CD14-positive monocyte (primary cell): Measurements from ENCODE around the gene WDR74. TPM values are rescaled to one million over a fixed set of nuclear protein-coding genes. Genes with fewer than 3 reads are reported as not detected.

Experiments
- DNase-seq, 3 donors: peaks; one replicate each; pipeline ENCODE4 v3.0.0-alpha.2; 2011 to 2022
- H2AFZ ChIP-seq: 2 replicates; pipeline ENCODE4 v1.6.0; 2012; ENCODE audit warnings: mild to moderate bottlenecking, low read depth, low read length, inconsistent platforms; ENCODE audit not compliant: insufficient read depth, poor library complexity, severe bottlenecking
- H3K27ac ChIP-seq, 2 donors: 1 replicate in 1 of 2; 2 replicates in 1 of 2; pipeline ENCODE4 v1.5.1; 2012 to 2013; ENCODE audit warnings: low read length in 2 of 2, control low read depth in 1 of 2, inconsistent platforms in 1 of 2, low read depth in 1 of 2, mild to moderate bottlenecking in 1 of 2
- H3K27me3 ChIP-seq, 2 donors: one replicate each; pipeline versions ENCODE4 v1.6.0 to v1.6.1; 2011 to 2013; ENCODE audit warnings: low read length in 2 of 2; ENCODE audit not compliant: control insufficient read depth in 2 of 2, insufficient read depth in 2 of 2
- H3K36me3 ChIP-seq, 2 donors: replicated peaks in 1 of 2; 1 replicate in 1 of 2; 2 replicates in 1 of 2; pipeline versions ENCODE4 v1.5.1 to v1.6.1; 2012 to 2013; ENCODE audit warnings: low read length in 2 of 2, control low read depth in 1 of 2, inconsistent platforms in 1 of 2, mild to moderate bottlenecking in 1 of 2; ENCODE audit not compliant: insufficient read depth in 2 of 2, control insufficient read depth in 1 of 2
- H3K4me1 ChIP-seq, 2 donors: 1 replicate in 1 of 2; 2 replicates in 1 of 2; pipeline versions ENCODE4 v1.5.1 to v1.6.1; 2012 to 2013; ENCODE audit warnings: low read length in 2 of 2, control low read depth in 1 of 2, inconsistent platforms in 1 of 2, mild to moderate bottlenecking in 1 of 2, moderate library complexity in 1 of 2; ENCODE audit not compliant: insufficient read depth in 2 of 2, control insufficient read depth in 1 of 2
- H3K4me2 ChIP-seq: replicated peaks from 2 replicates; pipeline ENCODE3; 2012; ENCODE audit warnings: low read length, moderate library complexity, mild to moderate bottlenecking; ENCODE audit not compliant: poor library complexity, severe bottlenecking; ENCODE audit errors: extremely low read depth
- H3K4me3 ChIP-seq, 3 experiments: fragments of 200-600 bp in 1 of 3; sonication (generic) in 1 of 3; replicated peaks in 1 of 3; 1 replicate in 2 of 3; 2 replicates in 1 of 3; pipeline ENCODE4 v1.5.1; 2011 to 2013; ENCODE audit warnings: low read length in 3 of 3, mild to moderate bottlenecking in 3 of 3, control low read depth in 2 of 3, low read depth in 2 of 3, inconsistent platforms in 1 of 3, moderate library complexity in 1 of 3
- H3K79me2 ChIP-seq: 2 replicates; pipeline ENCODE4 v1.6.0; 2012; ENCODE audit warnings: mild to moderate bottlenecking, control low read depth, inconsistent platforms, low read length, moderate library complexity; ENCODE audit not compliant: insufficient read depth
- H3K9ac ChIP-seq: 2 replicates; pipeline ENCODE4 v1.6.0; 2017; ENCODE audit warnings: low read length, mild to moderate bottlenecking; ENCODE audit not compliant: insufficient read depth, poor library complexity, severe bottlenecking
- H3K9me3 ChIP-seq, 2 donors: replicated peaks in 1 of 2; 1 replicate in 1 of 2; 2 replicates in 1 of 2; pipeline versions ENCODE4 v1.5.1 to v1.6.1; 2012 to 2013; ENCODE audit warnings: low read length in 2 of 2, control low read depth in 1 of 2; ENCODE audit not compliant: control insufficient read depth in 1 of 2, insufficient read depth in 1 of 2
- H4K20me1 ChIP-seq: 2 replicates; pipeline ENCODE4 v1.6.0; 2012; ENCODE audit warnings: mild to moderate bottlenecking, low read length, control low read depth, moderate library complexity; ENCODE audit not compliant: insufficient read depth
- H3K27ac Mint-ChIP-seq, 7 donors: one replicate each; pipeline ENCODE4 v1.8.0; 2020; ENCODE audit warnings: mild to moderate bottlenecking in 7 of 7, mixed read lengths in 7 of 7, moderate library complexity in 6 of 7, inconsistent platforms in 2 of 7
- H3K27me3 Mint-ChIP-seq, 3 donors: one replicate each; pipeline ENCODE4 v1.8.0; 2021 to 2022; ENCODE audit warnings: low read depth in 3 of 3, mild to moderate bottlenecking in 3 of 3, mixed read lengths in 3 of 3, moderate library complexity in 3 of 3, inconsistent platforms in 1 of 3
- H3K36me3 Mint-ChIP-seq, 2 donors: one replicate each; pipeline ENCODE4 v1.8.0; 2020; ENCODE audit warnings: mixed read lengths in 2 of 2, inconsistent platforms in 1 of 2, mild to moderate bottlenecking in 1 of 2
- H3K4me1 Mint-ChIP-seq: one replicate; pipeline ENCODE4 v1.8.0; 2020; ENCODE audit warnings: mild to moderate bottlenecking, mixed read lengths
- H3K4me3 Mint-ChIP-seq, 2 donors: one replicate each; pipeline ENCODE4 v1.8.0; 2020; ENCODE audit warnings: mild to moderate bottlenecking in 2 of 2, mixed read lengths in 2 of 2, moderate library complexity in 1 of 2
- H3K9me3 Mint-ChIP-seq, 7 donors: one replicate each; pipeline ENCODE4 v1.8.0; 2020 to 2022; ENCODE audit warnings: mixed read lengths in 7 of 7, mild to moderate bottlenecking in 6 of 7, moderate library complexity in 6 of 7, inconsistent platforms in 2 of 7
- CTCF ChIP-seq: fragments of 200-600 bp; IDR thresholded peaks from one replicate; pipeline ENCODE4 v1.8.0; 2022; ENCODE audit warnings: antibody characterized with exemption, mild to moderate bottlenecking
- WGBS: methylation state at CpG from one replicate; pipeline ENCODE4 v1.1.5; 2013; ENCODE audit warnings: missing lambda C conversion rate; ENCODE audit not compliant: insufficient coverage; 5-methylcytosine and 5-hydroxymethylcytosine counted together
- intact Hi-C, 2 donors: fragments of 100-400 bp; cut with micrococcal nuclease; formaldehyde crosslinking; loops; one replicate each; pipeline versions ENCODE4 v1.15.0 to v1.15.1; 2023
- polyA plus RNA-seq, 3 donors: library from polyadenylated mRNA; depleted of rRNA in 1 of 3; unstranded in 2 of 3; stranded (reverse) in 1 of 3; fragments of 300-500 nt in 2 of 3; fragments of >200 nt in 1 of 3; fragmentation: Illumina TruSeq in 2 of 3; gene quantifications; 1 replicate in 2 of 3; 2 replicates in 1 of 3; pipeline ENCODE4 v1.2.3, GENCODE V29; 2012 to 2021

WDR74 gene
- polyA plus RNA-seq, 3 donors = 14.2 to 52.5 (median 18.4) TPM

- Histone ChIP-seq H3K27ac (peak overlapping the region in 1 of 2 donors; percentile 36), H3K4me2 (no peak overlapping the region), H3K9ac (no peak overlapping the region), H4K20me1 (peaks cover 73% of the 10 kb centered on the region), H2AFZ (no peak overlapping the region), H3K36me3 (peaks cover 82 to 88% of the 10 kb centered on the region in 2 donors), H3K4me1 (peaks cover 23 to 38% of the 10 kb centered on the region in 2 donors), H3K79me2 (peaks cover 77% of the 10 kb centered on the region), H3K9me3 (no peaks in the 10 kb centered on the region), H3K27me3 (no peaks in the 10 kb centered on the region), H3K4me3 (no peak overlapping the region)
- intact Hi-C loops = no loop called here
- peak in 1 of 3 donors; percentile 1 for DNase-seq
- 83% methylated on average over 2 of the region's 8 CpGs for WGBS
- peaks cover 0 to 1% (median 0%) of the 10 kb centered on the region in 3 donors for H3K27me3 Mint-ChIP-seq
- peak overlapping the region in 2 of 7 donors; percentile 61 to 63 for H3K27ac Mint-ChIP-seq
- H3K36me3 Mint-ChIP-seq = peaks cover 75 to 85% of the 10 kb centered on the region in 2 donors
- no peaks in the 10 kb centered on the region for H3K9me3 Mint-ChIP-seq
- peaks cover 30% of the 10 kb centered on the region for H3K4me1 Mint-ChIP-seq
- no peak overlapping the region for H3K4me3 Mint-ChIP-seq
- TF ChIP-seq CTCF = no peak
These were observed 45.1 kb downstream of the WDR74 start for GRCh38 chr11:62794201-62794775.

DNA sequence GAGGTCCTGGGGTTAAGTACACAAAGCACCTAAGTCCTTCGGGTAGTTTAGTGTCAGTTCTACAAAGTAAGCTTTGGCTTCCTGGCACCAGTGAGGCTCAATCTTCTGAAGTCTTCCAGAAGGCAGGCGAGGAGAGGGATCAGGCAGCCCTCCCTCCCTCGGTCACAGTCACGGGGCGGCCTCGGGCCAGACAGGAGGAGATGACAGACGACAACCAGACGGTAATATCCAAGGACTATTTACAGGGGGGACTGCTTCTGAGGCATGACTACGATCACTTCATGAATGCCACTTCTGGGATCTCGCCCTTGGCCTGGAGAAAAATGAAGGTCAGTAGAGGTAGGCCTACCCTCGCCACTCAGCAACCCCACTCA is 47.2 kb downstream of the WDR74 start:
- WGBS = 8% methylated on average over 7 of the region's 11 CpGs
- peak overlapping the region; percentile 32 to 77 for H3K27ac ChIP-seq
- Mint-ChIP-seq H3K4me3 (peak overlapping the region; percentile 83 to 89), H3K9me3 (no peaks in the 10 kb centered on the region), H3K36me3 (peaks cover 59 to 69% of the 10 kb centered on the region in 2 donors), H3K27ac (peak overlapping the region; percentile 82 to 95 (median 92)), H3K27me3 (no peaks in the 10 kb centered on the region), H3K4me1 (peaks cover 43% of the 10 kb centered on the region)
- H3K4me1 ChIP-seq = peaks cover 27 to 57% of the 10 kb centered on the region in 2 donors
- H3K4me2 ChIP-seq = peak overlapping the region; percentile 78
- peak overlapping the region; percentile 76 for H3K9ac ChIP-seq
- H3K36me3 ChIP-seq = peaks cover 67 to 74% of the 10 kb centered on the region in 2 donors
- H3K79me2 ChIP-seq = peaks cover 84% of the 10 kb centered on the region
- no peak for TF ChIP-seq CTCF
- intact Hi-C loops = no loop called here
- H3K27me3 ChIP-seq = no peaks in the 10 kb centered on the region
- no peak overlapping the region for H2AFZ ChIP-seq
- H4K20me1 ChIP-seq = peaks cover 57% of the 10 kb centered on the region
- DNase-seq = peak in 1 of 3 donors; percentile 20
- H3K9me3 ChIP-seq = no peaks in the 10 kb centered on the region
- H3K4me3 ChIP-seq = peak overlapping the region in 1 of 3 experiments; percentile 84
